GM21723 (cell line): Measurements from ENCODE around the gene CD300H.

Experiments used
- ATAC-seq: cut with Tn5 transposase; IDR thresholded peaks from one replicate; pipeline ENCODE4 v1.9.1; 2021; ENCODE audit warnings: mild to moderate bottlenecking, moderate library complexity; ENCODE audit not compliant: unreplicated experiment

Gene CD300H

GRCh38 chr17:74552037-74552436 lies 15.3 kb downstream of the CD300H start:
- no peak for ATAC-seq

- ATAC-seq: no peak
Observed at GRCh38 chr17:74550602-74551001, 16.7 kb downstream of the CD300H start.

- ATAC-seq: no peak
Observed at GRCh38 chr17:74549343-74549742, 18.0 kb downstream of the CD300H start.

- ATAC-seq: no peak
Observed at GRCh38 chr17:74547736-74548135, 19.6 kb downstream of the CD300H start.

DNA sequence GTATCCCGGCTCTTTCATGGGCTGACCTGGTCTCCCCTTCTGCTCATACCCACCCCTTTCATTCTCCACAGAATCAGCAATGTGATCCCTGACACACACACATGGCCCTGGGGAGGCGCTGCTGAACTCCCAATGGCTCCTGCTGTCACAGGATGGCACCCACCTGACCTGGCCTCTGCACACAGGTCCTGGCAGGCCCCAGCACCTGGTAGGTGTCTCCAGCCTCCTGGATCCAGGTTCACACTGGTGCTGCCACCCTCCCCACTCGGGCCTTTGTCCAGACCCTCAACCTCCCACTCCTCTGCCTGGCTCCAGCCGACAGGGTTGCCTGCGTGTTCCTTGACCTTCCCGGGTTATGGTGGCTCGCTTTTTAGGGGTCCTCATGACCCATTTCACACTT lies 20.0 kb downstream of the CD300H start:
- no peak for ATAC-seq

DNA sequence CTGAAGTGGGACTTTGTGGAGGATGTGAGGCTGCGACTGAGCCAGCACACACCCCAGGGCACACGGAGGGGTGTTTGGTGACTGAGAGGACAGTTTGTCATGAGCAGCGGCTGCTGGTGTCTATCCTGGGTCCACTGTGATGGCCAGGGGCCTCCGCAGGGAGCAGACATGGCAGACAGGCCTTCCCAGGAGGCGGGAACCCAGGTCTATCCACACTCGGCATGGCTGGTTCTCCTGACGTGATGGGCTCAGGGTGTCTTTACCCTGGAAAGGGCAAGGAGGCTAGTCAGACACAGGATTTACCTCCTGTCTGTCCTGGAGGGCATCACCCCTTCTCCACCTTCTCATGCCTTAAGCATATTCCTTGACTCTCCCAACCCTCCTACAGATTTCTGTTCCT lies 20.7 kb downstream of the CD300H start:
- ATAC-seq: no peak

GRCh38 chr17:74545843-74546230 lies 21.5 kb downstream of the CD300H start, which contains the start of gene CD300C:
Gene CD300C, minus strand, starts transcription at chr17:74546115. Its CDS starts 333 bp downstream, at chr17:74545782.
- ATAC-seq: no peak

DNA sequence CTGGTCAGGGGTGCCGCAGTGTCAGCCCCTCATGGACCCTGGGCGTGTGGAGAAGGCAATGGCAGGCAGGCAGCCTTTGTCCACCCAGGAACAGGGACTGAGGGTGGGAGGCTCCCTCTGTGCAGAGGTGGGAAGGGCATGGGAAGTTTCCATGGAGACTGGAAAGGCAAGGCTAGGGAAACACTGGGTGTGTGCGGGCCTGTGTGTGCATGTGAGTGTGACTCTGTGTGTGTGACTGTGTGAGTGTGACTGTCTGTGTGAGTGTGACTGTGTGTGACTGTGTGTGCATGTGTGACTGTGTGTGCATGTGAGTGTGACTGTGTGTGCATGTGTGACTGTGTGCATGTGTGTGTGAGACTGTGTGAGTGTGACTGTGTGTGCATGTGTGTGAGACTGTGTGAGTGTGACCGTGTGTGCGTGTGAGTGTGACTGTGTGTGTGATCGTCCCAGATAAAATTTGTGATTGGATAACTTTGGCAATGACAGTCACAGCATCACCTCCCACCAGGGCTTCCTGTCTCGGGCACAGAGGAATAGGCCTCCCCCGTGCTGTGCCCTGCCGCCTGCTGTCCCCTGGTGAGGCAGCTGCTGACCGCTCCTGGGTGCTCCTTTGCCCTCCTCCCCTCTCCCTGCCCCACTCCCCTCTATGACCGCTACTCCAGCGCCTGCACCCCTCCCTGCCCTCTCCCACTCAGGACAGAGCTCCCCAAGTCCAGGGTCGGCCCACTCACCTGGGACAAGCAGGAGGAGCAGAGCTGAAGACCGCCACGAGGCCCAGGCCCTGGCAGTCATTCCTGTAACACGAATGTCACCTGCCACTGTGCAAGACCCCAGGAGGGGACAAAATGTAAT lies 22.1 kb downstream of the CD300H start:
- ATAC-seq: no peak

DNA sequence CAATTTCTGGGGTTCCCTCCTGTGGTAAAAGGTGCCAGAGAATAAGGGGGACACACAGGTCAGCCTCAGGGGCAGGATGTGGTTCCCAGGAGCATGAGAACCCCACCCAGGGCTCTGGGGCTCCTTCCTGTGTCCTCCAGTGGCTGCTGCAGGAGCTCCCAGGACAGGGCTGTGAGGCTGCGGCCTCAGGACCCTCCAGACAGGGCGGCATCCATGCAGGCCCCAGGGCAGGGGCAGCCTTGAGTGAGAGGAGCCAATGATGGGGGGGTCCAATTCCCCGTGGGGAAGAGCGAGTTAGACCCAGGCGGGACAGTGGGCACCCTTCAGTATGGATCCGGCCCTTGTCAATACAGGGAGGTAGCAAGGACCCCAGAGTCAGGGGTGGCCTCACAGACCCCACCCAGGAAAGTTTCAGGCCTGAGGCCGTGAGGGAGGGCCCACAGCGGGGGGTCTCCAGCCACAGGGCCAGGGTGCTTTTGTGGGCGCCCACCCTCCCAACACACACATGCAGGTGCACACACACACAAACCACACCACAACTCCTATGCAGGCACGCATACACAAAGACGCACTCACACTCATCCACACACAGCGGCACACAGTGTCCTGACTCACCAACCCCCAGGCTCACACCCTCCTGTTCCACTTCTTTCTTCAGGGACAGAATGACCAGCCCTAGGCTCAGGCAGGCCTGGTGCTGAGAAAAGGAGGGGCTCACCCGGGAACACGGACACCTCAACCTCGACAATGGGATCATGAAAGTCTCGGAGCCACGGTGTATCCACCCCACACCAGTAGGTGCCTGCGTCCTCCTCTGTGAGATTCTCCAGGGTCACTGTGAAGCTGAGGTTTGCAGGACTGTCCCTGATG lies 23.2 kb downstream of the CD300H start:
- ATAC-seq: no peak

DNA sequence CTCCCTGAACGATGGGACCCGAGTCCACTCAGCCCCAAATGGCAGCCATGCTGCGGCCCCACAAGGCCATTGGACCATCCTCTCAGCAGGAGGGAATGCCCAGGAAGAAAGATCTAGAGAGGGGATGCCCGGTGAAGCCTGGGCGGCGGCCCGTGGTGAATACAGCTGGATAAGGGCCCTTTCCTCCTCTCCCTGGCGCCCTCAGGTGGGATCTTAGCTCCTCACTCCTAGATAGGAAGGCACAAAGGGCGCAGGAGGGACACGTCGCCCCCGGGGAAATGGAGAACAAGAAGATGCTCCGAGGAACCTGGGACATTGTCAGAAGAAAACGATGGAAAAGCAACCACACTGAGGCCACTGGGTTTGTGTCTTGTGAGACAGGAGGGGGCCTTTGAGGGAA lies 23.9 kb downstream of the CD300H start:
- ATAC-seq: no peak

- ATAC-seq: no peak
Observed at GRCh38 chr17:74542727-74543383, 24.5 kb downstream of the CD300H start.

DNA sequence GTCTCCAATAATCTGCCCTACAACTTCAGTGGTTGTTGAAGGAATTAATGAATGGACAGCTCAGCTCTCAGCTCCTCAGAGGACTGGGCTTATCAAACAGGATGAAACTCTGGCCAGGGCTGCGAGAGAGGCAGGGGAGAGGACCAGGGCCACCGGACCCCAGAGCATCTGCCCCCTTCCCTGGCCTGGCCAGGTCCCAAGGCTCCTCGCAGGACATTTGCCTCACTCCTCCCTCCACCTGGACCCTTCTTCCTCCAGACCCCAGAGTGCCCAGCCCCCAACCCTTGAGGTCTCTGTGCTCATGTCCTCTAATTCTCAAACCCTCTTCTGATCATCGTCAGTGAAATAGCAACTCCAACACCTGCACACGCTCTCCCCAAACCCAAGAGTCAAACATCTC lies 25.1 kb downstream of the CD300H start:
- no peak for ATAC-seq

- ATAC-seq: no peak
Observed at GRCh38 chr17:74541176-74542111, 25.9 kb downstream of the CD300H start.

GRCh38 chr17:74539281-74539820 lies 28.0 kb downstream of the CD300H start:
- ATAC-seq: no peak

GRCh38 chr17:74536890-74537289 lies 30.4 kb downstream of the CD300H start:
- ATAC-seq: no peak

DNA sequence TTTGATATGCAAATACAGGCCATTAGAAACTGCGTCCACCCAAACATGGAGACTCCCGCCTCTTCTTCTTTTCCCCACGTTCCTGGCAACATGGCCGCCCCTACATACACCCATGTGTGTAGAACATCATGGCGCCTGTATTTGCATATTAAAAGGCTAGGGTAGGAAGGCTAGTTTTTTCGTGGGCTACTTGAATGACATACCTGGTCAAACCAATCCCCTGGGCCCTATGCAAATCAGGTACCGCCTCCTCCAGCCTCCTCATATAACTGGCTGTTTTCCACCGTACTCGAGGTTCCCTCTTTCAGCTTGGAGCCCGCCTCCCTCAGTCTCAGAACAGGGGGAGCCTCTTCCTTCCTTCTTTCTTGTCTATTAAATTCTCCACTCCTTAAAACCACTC lies 35.2 kb downstream of the CD300H start:
- ATAC-seq: no peak

GRCh38 chr17:74531231-74531761 lies 36.0 kb downstream of the CD300H start, which contains the start of gene CD300LB:
Gene CD300LB, minus strand, starts transcription at chr17:74531475. Its CDS starts 125 bp downstream, at chr17:74531350.
- ATAC-seq: no peak

DNA sequence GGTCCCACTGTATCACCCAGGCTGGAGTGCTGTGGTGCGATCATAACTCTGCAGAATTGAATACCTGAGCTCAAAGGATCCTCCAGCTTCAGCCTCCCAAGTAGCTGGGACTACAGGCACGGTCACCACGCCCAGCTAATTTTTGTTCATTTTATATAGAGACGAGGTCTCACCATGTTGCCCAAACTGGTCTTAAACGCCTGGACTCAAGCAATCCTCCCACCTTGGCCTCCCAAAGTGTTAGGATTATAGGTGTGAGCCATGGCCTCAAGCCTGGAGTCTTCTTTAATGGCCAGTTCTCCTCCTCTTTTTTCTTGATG lies 36.5 kb downstream of the CD300H start:
- ATAC-seq: no peak

DNA sequence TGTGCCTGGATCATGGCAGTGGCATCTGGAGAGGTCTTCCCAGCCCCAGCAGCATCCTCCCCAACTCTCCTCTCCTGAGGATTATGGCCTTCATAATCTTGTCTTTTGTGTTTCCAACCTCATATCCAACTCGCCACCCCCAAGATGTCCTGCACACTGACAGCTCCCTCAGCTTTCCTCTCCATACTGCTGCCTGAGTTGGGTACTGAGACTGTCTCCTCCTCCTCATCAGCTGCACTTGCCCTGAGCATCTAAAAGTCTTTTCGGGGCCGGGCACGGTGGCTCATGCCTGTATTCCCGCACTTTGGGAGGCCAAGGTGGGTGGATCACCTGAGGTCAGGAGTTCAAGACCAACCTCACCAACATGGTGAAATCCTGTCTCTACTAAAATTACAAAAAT lies 38.1 kb downstream of the CD300H start:
- no peak for ATAC-seq
